Measurements from ENCODE around the gene CMSS1.

- TF ChIP-seq POLR2A (IDR thresholded peaks at IDR 0.05) = no peak
- TF ChIP-seq, protein P1, sequence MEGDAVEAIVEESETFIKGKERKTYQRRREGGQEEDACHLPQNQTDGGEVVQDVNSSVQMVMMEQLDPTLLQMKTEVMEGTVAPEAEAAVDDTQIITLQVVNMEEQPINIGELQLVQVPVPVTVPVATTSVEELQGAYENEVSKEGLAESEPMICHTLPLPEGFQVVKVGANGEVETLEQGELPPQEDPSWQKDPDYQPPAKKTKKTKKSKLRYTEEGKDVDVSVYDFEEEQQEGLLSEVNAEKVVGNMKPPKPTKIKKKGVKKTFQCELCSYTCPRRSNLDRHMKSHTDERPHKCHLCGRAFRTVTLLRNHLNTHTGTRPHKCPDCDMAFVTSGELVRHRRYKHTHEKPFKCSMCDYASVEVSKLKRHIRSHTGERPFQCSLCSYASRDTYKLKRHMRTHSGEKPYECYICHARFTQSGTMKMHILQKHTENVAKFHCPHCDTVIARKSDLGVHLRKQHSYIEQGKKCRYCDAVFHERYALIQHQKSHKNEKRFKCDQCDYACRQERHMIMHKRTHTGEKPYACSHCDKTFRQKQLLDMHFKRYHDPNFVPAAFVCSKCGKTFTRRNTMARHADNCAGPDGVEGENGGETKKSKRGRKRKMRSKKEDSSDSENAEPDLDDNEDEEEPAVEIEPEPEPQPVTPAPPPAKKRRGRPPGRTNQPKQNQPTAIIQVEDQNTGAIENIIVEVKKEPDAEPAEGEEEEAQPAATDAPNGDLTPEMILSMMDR (IDR thresholded peaks at IDR 0.05) = no peak
These were observed 202.1 kb downstream of the CMSS1 start for GRCh38 chr3:100019719-100020118.
